LNCaP clone FGC (cell line): ENCODE data around the gene GOLGA6B.

Experiments used
- DNase-seq: peaks from one replicate; pipeline ENCODE4 v3.0.0-alpha.2; 2011; ENCODE audit warnings: low read depth
- H3K4me3 ChIP-seq: 2 replicates; pipeline ENCODE4 v1.5.1; 2011; ENCODE audit warnings: mild to moderate bottlenecking, low read depth, low read length, control low read depth
- TF ChIP-seq, protein P1 (sequence below): IDR thresholded peaks from 2 replicates; pipeline ENCODE4 v1.5.1; 2012; ENCODE audit warnings: mild to moderate bottlenecking; ENCODE audit not compliant: control insufficient read depth, insufficient read depth; ENCODE audit errors: extremely low read depth

Gene GOLGA6B

DNA sequence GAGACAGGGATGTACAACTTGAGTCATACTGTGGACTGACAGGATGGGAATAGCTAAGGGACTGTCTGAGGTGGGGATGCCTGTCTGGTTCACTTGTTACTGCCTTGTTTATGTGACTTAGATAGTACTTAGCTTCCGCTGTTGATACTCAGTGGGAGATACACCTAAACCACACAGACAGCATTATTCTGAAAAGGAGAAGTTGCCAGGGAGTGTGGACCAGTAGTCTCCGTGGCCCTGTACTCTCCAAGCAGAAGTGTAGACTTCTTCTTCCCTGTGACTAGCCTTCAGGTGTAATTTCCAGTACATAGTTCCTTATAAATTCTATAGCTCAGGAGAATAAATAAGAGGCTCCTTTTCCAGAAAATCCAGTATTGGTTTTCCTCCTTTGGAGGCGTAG lies 26.4 kb downstream of the GOLGA6B start:
- no peak overlapping the region for H3K4me3 ChIP-seq
- no peak for DNase-seq
- TF ChIP-seq, protein P1, sequence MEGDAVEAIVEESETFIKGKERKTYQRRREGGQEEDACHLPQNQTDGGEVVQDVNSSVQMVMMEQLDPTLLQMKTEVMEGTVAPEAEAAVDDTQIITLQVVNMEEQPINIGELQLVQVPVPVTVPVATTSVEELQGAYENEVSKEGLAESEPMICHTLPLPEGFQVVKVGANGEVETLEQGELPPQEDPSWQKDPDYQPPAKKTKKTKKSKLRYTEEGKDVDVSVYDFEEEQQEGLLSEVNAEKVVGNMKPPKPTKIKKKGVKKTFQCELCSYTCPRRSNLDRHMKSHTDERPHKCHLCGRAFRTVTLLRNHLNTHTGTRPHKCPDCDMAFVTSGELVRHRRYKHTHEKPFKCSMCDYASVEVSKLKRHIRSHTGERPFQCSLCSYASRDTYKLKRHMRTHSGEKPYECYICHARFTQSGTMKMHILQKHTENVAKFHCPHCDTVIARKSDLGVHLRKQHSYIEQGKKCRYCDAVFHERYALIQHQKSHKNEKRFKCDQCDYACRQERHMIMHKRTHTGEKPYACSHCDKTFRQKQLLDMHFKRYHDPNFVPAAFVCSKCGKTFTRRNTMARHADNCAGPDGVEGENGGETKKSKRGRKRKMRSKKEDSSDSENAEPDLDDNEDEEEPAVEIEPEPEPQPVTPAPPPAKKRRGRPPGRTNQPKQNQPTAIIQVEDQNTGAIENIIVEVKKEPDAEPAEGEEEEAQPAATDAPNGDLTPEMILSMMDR: no peak

DNA sequence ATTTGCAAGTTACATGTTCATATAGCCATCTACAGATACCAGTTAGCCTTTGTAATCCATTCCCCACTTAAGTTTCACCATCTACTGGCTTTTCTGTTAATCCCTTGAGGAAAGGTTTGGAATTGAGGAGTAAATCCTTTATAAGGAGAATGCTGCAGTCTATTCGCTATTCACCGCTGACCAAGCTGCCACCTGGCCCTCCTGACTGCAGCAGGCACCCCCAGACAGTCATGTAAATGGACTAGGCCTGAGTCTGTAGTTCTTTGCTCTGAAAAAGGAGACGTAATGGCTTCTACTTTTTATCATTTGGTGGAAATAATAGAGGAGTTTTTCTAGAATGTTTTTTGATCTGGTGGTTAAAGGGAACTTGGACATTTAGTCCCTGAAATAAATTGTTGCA lies 28.3 kb downstream of the GOLGA6B start:
- TF ChIP-seq, protein P1: no peak
- DNase-seq: no peak
- no peak overlapping the region for H3K4me3 ChIP-seq

DNA sequence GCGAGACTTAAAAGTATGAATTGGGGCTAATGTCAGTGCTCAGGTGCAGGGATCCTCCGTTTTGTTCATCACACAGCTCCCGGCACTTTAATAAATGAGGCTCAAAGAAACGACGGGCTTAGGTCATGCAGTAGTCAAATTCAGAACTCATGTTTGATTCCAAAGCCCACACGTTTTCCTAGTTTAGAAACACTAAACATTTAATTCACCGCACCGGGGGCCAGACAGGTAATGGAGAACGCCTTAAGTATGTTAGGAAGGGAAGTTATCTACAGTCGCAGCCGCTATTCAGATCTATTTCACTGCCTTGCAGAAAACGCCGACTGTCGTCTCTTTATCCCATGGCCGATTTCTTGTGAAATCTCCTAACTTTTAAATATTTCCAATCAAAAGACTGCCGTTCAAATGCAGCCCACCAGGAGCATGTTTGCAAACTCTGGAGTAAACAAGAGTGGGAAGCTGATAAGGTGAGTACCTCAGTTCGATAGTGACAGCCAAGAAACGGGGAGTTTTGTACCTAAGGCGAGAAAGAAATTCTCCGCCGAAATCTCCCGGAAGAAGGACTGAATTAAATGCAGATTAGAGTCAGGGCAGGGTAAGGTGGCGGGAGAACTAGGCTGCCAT lies 30.9 kb downstream of the GOLGA6B start:
- H3K4me3 ChIP-seq: peak overlapping the region; percentile 95
- TF ChIP-seq, protein P1: no peak
- no peak for DNase-seq

DNA sequence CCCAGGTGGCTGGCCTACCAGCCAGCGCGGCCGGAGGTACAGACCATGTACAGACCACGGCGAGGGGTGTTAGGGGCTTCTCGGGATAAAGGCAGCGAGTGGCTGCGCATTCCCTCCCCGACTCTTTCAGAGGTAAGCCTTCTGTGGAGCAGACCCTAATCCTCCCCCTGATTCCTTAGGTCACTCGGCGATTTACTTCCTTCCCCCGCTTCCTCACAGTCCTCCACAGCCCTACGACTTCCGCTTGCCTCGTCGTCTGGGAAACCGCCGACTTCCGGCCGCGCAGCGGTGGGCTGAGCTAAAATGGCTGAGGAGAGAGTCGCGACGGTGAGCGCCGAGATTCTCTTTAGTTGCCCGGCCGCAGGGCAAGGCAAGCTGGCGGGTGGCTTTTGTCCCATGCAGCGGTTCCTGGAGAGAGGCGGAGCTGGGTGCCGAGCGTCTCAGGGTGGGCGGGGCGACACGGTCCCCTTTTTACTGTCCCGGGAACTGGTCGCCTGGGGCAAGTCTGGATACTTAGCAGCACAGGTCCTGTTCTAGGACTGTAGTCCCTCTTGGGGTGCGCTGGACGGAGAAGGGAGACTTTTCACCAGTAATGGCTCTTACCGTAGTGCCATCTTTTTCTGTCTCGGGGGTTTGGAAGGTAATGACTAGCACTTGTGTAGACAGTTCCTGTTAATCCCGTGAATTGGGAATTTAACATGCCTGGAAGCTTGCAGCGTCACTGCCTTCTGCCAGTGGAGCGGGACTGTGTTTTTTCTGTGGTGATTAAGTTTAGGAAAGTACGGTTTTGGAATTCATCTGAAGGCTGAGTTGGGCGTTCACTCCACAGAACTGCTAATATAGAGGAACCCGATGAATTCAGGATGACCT lies 31.7 kb downstream of the GOLGA6B start, which contains the start of the genes BBS4 and HIGD2B:
BBS4 (plus strand) TSS at position 283 of the 870 bp plus-strand sequence; CDS start at position 304, 21 bp downstream.
HIGD2B (minus strand) TSS at position 258 of the 870 bp plus-strand sequence. CDS start 9,808 bp downstream, outside the sequence.
- peak within 1 kb of the TSS; percentile 95 for H3K4me3 ChIP-seq
- peak; percentile 75 for DNase-seq
- TF ChIP-seq, protein P1: no peak

DNA sequence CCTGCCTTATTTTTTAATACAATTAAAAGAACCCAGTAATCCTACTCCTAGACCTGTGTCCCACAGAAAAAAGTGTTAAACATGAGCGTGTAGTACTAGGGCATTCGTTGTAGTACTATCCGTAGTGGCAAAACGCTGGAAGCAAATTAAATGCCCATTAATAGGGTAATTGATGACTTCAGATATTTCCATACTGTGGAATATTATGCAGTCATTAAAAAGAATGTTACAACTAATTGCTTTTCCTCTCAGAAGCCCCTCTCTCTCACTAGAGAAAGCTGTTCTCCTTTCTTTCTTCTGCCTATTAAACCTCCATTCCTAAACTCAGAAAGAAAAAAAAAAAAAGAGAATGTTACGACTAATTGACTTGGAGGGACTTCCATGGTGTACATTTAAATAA lies 34.2 kb downstream of the GOLGA6B start:
- TF ChIP-seq, protein P1: no peak
- no peak overlapping the region for H3K4me3 ChIP-seq
- DNase-seq: no peak

DNA sequence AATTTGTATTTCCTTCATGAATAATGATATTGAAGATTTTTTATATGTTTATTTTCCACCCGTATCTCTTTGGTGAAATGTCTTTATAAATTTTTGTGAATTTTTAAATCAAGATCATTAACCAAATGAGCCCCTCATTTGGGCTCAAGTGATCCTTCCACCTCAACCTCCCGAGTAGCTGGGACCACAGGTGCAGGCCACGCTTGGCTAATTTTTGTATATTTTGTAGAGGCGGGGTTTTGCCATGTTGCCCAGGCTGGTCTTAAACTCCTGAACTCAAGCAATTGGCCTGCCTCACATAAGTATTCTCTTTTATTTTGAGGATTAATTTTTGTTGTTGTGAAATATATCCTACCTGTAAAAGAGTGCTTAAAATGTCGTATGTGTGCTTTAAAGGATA lies 36.4 kb downstream of the GOLGA6B start:
- TF ChIP-seq, protein P1: no peak
- no peak for DNase-seq
- no peak overlapping the region for H3K4me3 ChIP-seq
